Progenitor cell of endocrine pancreas (in vitro differentiated cells): ENCODE data around the gene AP1B1. TPM values are rescaled to one million over a fixed set of nuclear protein-coding genes. Genes with fewer than 3 reads are reported as not detected.

Experiments
- DNase-seq: peaks from one replicate; pipeline ENCODE4 v3.0.0; 2021; ENCODE audit warnings: low spot score; ENCODE audit not compliant: unreplicated experiment
- H3K27ac Mint-ChIP-seq: 2 replicates; pipeline ENCODE4 v1.8.0; 2021; ENCODE audit warnings: mild to moderate bottlenecking, moderate library complexity, mixed read lengths
- H3K27me3 Mint-ChIP-seq: 2 replicates; pipeline ENCODE4 v1.8.0; 2021; ENCODE audit warnings: mixed read lengths
- H3K36me3 Mint-ChIP-seq: 2 replicates; pipeline ENCODE4 v1.8.0; 2022; ENCODE audit warnings: mixed read lengths; ENCODE audit not compliant: insufficient read depth
- H3K4me1 Mint-ChIP-seq: 2 replicates; pipeline ENCODE4 v1.8.0; 2021; ENCODE audit warnings: low read depth, mixed read lengths
- H3K4me3 Mint-ChIP-seq: 2 replicates; pipeline ENCODE4 v1.8.0; 2021; ENCODE audit warnings: low read depth, mild to moderate bottlenecking, moderate library complexity, mixed read lengths
- H3K9me3 Mint-ChIP-seq: 2 replicates; pipeline ENCODE4 v1.8.0; 2021; ENCODE audit warnings: low read depth, mixed read lengths
- CTCF ChIP-seq: fragments of 200-600 bp; sonication (generic); IDR thresholded peaks from one replicate; pipeline ENCODE4 v1.5.0; 2021; ENCODE audit warnings: antibody characterized with exemption, mild to moderate bottlenecking; ENCODE audit not compliant: unreplicated experiment
- microRNA-seq: library from miRNA; unstranded; fragments of <30 nt; microRNA quantifications from one replicate; pipeline ENCODE4 v1.1.0, GENCODE V29; 2020; ENCODE audit warnings: borderline number of aligned reads; ENCODE audit not compliant: unreplicated experiment
- total RNA-seq: library from RNA; stranded (reverse); gene quantifications from 2 replicates; pipeline ENCODE4 v1.2.1, GENCODE V29; 2021

The AP1B1 gene
- total RNA-seq, 1 donor from 2014 or later = 59.6 TPM

GRCh38 chr22:29288837-29289236, 99.5 kb downstream of the AP1B1 start:
- Mint-ChIP-seq H3K27me3 (no peaks in the 10 kb centered on the region), H3K4me1 (no peaks in the 10 kb centered on the region), H3K4me3 (no peak overlapping the region), H3K36me3 (peaks cover 44% of the 10 kb centered on the region), H3K27ac (no peak overlapping the region), H3K9me3 (no peaks in the 10 kb centered on the region)
- no peak for DNase-seq
- no peak for TF ChIP-seq CTCF

- Mint-ChIP-seq H3K36me3 (peaks cover 51% of the 10 kb centered on the region), H3K27me3 (no peaks in the 10 kb centered on the region), H3K27ac (no peak overlapping the region), H3K4me3 (no peak overlapping the region), H3K9me3 (no peaks in the 10 kb centered on the region), H3K4me1 (no peaks in the 10 kb centered on the region)
- no peak for TF ChIP-seq CTCF
- no peak for DNase-seq
Measured at GRCh38 chr22:29284196-29284595, 104.2 kb downstream of the AP1B1 start.

GRCh38 chr22:29277927-29278326, 110.4 kb downstream of the AP1B1 start:
- Mint-ChIP-seq H3K27me3 (no peaks in the 10 kb centered on the region), H3K9me3 (no peaks in the 10 kb centered on the region), H3K4me1 (peaks cover 27% of the 10 kb centered on the region), H3K36me3 (peaks cover 68% of the 10 kb centered on the region), H3K27ac (peak overlapping the region; percentile 78), H3K4me3 (no peak overlapping the region)
- no peak for TF ChIP-seq CTCF
- no peak for DNase-seq

Small RNA genes within 50 kb of the gene (microRNA-seq; reads per million reads assigned to microRNA genes)
- gene MIR3653 = 30.4 reads per million, percentile 38 among the genes with 10 or more reads in this experiment

Other genes starting within 250 kb of the AP1B1 start
- 18.9 and 20.6 TPM in 2 replicates for gene EMID1, start 182.7 kb downstream of the AP1B1 start, total RNA-seq
- gene RHBDD3, start 120.6 kb downstream of the AP1B1 start, total RNA-seq = 65.1 and 66.4 TPM in 2 replicates
- gene EWSR1, start 120.3 kb downstream of the AP1B1 start, total RNA-seq = 442 and 443 TPM in 2 replicates
- 10.6 and 11.5 TPM in 2 replicates for gene GAS2L1, start 81.9 kb downstream of the AP1B1 start, total RNA-seq
- gene RASL10A, start 72.9 kb downstream of the AP1B1 start, total RNA-seq = 0.31 and 1.2 TPM in 2 replicates
- 0.22 TPM in 1 of 2 replicates, not detected in the other for gene RFPL1, start 50.0 kb upstream of the AP1B1 start, total RNA-seq
- gene NEFH, start 91.6 kb upstream of the AP1B1 start, total RNA-seq = 0.69 and 0.80 TPM in 2 replicates
- 72.9 and 80.3 TPM in 2 replicates for gene THOC5, start 165.2 kb upstream of the AP1B1 start, total RNA-seq
- gene NIPSNAP1, start 192.5 kb upstream of the AP1B1 start, total RNA-seq = 221 and 222 TPM in 2 replicates
- gene NF2, start 215.1 kb upstream of the AP1B1 start, total RNA-seq = 36.6 and 37.1 TPM in 2 replicates